Body of pancreas (tissue), 4 donors: ENCODE results near the gene PSD4.

Experiments used
- CTCF ChIP-seq, 7 experiments: fragments of 450-650 bp in 4 of 7; fragments of 200-600 bp in 3 of 7; sonication (generic) in 3 of 7; IDR thresholded peaks; one replicate each; pipeline ENCODE4 v1.5.1; 2016 to 2019; ENCODE audit warnings: antibody characterized with exemption in 7 of 7
- POLR2A ChIP-seq, 3 donors: fragments of 450-650 bp; IDR thresholded peaks; one replicate each; pipeline ENCODE4 v1.6.1; 2016; ENCODE audit warnings: antibody characterized with exemption in 3 of 3, mild to moderate bottlenecking in 2 of 3

GRCh38 chr2:113232740-113233139, 59.0 kb downstream of the PSD4 start:
- TF ChIP-seq CTCF (IDR thresholded peaks at IDR 0.05) (no peak), POLR2A (IDR thresholded peaks at IDR 0.05) (no peak)
